GM18511 (cell line): ENCODE results near the gene CYFIP2.
"Not testable (repeated sequence)": the region's sequence is repeated elsewhere in the genome, so short reads cannot be mapped to it uniquely, and the experiment has no call there.

ENCODE experiments used
- ATAC-seq: cut with Tn5 transposase; IDR thresholded peaks from one replicate; pipeline ENCODE4 v1.9.1; 2021; ENCODE audit warnings: mild to moderate bottlenecking, moderate library complexity; ENCODE audit not compliant: unreplicated experiment

CYFIP2 gene

DNA sequence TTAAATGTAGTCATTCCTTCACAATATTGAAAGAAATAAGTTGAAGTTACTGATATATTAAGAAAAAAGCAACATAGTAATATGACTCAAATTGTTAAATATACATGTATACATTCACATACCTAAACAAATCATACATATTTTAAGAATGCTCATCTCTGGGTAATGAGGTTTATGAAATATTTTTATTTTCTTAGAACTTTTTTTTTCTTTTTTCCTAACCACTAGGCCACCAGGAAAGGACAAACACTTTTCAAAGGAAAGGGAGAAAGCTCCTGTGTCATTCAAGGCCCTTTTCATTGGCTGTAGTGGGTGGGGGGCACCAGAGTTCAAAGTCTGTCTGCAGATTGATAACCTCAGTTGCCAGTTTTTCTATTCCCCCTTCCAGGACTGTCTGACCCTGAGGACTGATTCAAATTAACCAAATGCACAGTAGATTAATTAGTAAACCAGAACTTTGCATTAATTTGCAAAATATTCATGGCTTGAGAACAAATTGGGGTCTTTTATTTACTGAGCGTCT is 121.2 kb downstream of the CYFIP2 start:
- ATAC-seq, result no peak

DNA sequence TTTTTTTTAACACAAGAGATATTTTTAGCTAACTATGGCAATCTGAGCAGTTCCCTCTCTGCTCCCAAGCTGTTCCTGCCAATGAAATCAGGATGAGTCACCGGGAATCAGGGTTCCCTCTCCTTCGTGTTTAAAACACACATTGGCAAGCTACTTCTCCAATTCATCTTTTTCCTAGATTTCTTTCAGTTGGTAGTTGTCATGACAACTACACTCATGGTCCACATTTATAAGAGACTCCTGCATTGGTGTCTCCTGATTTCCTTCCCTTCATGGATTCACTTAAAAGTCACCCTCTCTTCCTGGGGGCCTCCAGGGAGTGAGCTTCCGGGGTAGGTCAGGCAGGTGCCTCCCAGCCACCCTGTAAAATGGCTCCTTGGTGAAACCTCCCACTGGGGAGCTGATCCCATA is 121.8 kb downstream of the CYFIP2 start:
- ATAC-seq, result no peak

DNA sequence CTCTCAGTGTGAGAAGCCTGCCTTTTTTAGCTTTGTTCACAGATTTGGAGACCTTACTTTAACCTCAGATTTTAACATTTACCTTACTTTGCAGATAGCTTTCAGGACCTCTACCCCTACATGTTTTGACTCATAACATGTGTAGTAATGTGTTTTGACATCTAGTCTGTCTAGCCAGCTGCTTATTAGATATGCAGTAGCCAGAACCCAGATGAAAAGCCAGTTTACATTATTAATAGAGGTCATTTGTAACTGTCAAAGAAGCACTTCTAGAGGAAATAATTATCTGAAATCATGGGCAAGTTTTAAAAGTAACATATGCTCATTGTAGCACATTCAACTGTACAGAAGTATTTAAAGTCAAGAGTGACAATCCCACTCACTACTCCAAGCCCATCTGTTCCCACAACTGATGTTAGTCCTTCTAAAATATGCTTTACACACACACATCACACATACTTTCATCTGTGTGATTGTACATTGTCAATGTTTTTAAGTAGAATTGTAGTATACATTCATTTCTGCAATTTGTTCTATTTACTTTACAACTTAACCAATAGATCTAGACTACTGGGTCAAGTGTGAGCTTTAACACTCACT is 122.3 kb downstream of the CYFIP2 start:
- ATAC-seq, result no peak

DNA sequence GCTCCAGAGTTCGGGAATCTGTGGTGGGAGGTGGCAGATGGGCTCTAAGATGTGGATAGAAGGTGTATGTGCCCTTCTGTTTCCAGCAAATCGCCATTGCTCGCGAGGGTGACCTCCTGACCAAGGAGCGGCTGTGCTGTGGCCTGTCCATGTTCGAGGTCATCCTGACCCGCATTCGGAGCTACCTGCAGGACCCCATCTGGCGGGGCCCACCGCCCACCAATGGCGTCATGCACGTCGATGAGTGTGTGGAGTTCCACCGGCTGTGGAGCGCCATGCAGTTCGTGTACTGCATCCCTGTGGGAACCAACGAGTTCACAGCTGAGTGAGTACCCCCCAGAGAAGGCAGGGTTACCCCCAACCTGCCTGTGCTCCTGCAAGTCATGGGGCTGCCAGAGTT is 123.2 kb downstream of the CYFIP2 start:
- ATAC-seq, result no peak

DNA sequence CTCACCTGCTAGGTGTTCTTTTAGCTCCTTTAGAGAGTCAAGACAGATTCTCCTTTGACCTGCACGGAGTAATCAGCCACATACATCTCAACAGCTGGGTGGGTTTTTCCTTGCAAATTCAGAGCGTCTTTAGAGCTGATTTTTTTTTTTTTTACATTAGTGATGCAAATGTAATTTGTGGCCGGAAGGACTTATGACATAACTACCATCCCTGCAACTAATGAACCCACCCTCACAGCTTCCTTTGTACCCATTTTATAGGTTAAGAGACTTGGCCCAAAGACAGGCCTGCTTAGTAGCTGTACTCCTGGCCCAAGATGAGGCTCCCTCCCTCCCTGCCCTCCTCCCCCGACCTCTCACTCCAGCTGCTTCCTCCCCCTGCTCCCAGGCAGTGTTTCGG is 124.2 kb downstream of the CYFIP2 start:
- no peak for ATAC-seq

DNA sequence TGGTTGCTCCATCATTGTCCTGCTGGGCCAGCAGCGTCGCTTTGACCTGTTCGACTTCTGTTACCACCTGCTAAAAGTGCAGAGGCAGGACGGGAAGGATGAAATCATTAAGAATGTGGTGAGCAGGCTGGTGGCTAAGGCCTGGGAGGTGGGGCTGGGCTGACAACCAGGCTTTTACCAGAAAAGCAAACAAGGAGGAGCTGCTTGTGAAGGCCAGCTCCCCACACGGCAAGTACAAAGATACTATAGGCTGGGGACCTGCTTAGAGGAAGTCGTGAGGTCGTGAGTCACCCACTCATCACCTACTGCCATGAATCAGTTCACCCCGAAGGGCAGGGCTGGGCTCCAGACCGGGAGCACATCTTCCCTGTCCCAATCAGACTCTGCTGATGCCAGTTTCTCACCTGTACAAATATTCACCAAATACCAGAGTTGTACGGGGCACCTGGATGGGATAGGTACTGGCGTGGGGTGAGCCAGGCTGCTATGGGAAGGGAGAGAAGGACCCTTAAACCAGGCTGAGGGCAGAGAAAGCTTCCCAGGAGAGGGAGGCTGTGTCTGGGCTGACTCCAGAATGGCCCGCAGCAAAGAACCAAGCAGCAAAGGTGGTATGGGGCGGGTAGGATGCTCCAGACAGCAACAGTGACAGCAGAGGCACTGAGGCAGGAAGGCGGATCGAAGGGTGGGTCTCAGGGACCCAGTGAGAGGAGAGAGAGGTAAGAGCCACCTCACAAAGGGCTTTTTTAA is 124.8 kb downstream of the CYFIP2 start:
- ATAC-seq, result no peak

DNA sequence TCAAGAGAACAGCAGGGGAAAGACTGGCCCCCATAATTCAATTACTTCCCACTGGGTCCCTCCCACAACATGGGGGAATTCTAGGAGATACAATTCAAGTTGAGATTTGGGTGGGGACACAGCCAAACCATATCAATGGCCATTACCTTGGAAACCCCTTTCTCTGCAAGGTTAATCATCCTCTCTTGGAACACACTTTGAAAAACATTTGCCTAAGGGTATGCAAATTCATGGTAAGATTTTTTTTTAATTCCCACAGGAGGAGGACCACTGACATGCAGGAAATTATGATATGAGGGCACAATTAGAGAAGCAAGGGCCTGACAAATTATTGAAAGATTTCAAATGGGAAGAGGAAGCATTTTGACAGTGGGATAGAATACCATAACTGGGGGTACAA is 132.4 kb downstream of the CYFIP2 start:
- no peak for ATAC-seq

DNA sequence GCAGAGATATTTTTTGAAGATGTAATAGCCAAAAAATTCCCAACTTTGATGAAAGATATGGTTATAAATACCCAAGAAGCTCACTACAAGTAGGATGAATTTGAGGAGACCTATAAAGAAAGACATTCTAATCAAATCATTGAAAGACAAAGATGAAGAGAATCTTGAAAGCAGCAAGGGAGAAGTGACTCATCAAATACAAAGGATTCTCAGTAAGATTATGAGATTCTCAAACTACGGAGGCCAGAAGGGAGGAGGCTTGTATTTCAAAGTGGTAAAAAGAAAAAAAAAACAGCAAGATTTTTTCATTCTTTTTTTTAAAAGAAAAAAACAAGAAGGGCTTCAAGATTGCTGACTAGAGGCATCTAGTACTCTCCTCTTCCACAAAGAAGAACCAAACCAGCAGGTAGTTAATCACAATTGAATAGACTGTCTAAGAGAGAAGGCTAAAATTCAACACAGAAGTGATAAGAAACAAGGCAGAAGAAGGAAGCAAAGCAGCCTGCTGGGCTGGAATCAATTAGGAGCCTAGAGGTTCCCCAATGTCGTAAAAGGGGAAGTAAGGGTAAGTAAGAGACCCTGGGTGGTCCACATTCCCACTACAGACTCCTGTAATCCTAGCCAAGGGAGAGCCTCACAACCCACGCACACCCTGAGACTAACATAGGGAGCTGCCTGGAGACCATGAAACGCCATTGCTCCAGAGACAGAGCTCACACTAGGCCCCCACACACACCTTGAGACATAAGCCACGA is 135.0 kb downstream of the CYFIP2 start:
- no peak for ATAC-seq

DNA sequence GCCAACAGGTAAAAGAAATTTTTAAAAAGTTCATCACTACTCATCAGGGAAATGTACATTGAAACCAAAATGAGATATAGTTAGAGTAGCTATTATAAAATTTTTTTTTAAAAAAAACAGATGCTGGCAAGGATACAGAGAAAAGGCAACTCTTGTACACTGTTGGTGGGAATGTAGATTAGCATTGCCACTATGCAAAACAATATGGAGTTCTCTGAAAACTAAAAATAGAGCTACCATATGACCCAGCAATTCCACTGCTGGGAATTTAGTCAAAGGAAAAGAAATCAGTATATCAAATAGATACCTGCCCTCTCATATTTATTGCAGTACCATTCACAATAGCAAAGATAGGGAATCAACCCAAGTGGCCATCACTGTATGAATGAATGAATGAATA is 149.9 kb downstream of the CYFIP2 start:
- ATAC-seq, result no peak

DNA sequence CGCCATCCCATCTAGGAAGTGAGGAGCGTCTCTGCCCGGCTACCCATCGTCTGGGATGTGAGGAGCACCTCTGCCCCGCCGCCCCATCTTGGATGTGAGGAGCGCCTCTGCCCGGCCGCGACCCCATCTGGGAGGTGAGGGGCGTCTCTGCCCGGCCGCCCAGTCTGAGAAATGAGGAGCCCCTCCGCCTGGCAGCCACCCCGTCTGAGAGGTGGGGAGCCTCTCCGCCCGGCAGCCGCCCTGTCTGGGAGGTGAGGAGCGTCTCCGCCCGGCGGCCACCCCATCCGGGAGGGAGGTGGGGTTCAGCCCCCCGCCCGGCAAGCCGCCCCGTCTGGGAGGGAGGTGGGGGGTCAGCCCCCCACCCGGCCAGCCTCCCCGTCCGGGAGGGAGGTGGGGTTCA is 153.6 kb downstream of the CYFIP2 start:
- ATAC-seq, result not testable (repeated sequence)

DNA sequence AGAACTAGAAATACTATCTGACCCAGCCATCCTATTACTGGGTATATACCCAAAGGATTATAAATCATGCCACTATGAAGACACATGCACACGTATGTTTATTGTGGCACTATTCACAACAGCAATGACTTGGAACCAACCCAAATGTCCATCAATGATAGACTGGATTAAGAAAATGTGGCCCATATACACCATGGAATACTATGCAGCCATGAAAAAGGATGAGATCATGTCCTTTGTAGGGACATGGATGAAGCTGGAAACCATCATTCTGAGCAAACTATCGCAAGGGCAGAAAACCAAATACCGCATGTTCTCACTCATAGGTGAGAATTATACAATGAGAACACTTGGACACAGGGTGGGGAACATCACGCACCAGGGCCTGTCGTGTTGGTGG is 164.0 kb downstream of the CYFIP2 start:
- not testable (repeated sequence) for ATAC-seq

DNA sequence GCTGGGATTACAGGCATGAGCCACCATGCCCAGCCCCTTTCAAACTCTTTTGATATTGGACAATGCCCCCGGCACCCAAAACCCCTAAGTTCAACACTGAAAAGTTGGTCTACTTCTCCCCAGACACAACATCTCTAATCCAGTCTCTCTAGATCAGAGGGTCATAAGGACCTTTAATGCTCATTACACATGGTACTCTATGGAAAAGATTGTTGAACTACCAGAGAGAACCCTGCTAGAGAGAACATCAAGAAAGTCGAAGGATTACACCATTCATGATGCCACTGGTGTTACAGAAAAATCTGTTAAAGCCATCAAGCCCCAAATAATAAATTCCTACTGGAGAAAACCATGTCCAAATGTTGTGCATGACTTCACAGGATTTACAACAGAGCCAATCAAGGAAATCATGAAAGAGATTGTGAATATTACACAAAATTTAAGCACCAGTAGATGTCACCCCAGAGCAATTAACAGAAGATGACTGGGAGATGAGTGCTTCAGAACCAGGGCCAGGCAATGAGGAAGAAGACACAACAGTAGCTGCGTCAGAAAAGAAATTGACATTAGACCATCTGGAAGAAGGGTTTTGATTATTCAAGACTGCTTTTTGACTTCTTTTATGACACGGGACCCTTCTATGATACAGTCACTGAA is 165.7 kb downstream of the CYFIP2 start:
- peak; percentile 76 for ATAC-seq

DNA sequence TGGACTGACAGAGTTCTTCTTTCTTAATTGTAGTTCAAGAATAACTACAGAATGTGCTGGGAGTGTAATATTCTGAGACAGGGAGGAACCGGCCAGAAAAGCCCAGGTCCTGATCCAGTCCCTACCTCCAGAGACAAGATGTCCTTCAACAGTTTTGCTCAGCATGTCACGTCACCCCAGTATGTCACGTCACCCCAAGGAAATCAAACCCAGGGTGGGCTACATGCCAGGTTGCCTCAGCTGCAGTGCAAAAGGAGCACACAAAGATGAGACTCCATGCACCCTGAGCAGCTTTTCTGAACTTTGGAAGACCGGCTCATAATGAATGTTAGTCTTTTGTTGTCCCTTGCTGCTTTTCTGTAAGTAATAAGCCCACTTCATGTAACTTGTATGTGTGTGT is 168.2 kb downstream of the CYFIP2 start:
- ATAC-seq, result no peak

DNA sequence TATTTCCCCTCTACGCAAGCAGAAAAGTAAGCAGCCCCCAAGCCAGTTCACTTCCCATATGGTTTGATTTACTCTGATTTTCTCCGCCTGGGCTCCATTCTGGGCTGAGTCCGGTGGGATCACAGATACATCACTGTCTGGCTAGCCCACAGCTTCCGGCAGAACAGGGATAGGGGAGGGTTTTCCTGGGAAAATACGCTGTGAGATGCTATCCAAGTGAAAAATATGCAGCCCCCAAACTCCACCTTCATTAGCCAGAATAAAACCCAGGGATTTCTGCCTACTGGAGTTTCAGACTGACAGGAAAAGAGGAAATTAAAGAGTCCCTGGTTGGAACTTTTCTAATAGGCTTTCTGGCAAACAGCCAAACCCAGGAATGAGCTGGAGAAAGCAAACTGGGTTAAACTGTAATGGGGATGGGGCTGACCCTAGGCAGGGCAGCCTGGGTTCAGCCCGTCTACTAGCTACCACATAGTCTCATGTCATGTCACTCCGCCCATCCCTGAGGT is 177.2 kb downstream of the CYFIP2 start:
- no peak for ATAC-seq

DNA sequence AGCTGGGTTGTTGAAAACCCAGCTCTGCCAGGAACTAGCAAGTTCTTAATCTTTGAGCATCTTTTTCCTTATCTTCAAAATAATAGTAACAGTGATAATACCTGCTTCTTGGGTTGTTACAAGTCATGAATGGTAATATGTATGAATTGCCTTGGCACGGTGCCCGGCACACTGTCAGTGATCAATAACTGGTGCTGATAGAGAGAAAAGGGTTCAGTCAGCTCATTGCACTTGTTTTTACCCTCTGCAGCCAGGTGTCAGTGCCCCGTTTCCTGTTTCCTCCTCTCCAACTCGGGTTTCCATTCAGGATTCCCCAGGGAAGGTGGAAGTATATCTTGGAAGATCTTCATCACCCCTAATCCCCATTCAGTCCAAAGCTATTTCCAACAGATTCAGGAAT is 178.3 kb downstream of the CYFIP2 start:
- ATAC-seq, result no peak
